Measurements from ENCODE around the gene UBAP1L. TPM values are rescaled to one million over a fixed set of nuclear protein-coding genes. Genes with fewer than 3 reads are reported as not detected.

Gene UBAP1L
- total RNA-seq, 2 experiments from 2014 or later: 3.5 to 4.2 TPM

GRCh38 chr15:65059931-65060596 lies 54.9 kb downstream of the UBAP1L start:
- H3K36me3 Mint-ChIP-seq (ENCODE audit: low read depth): no peaks in the 10 kb centered on the region
- H3K9me3 Mint-ChIP-seq (ENCODE audit: insufficient read depth): no peaks in the 10 kb centered on the region
- POLR2A ChIA-PET: no interaction called here
- H3K4me3 Mint-ChIP-seq: no peak overlapping the region
- DNase-seq (no peak), ATAC-seq (no peak)
- H3K4me1 Mint-ChIP-seq (ENCODE audit: low read depth): peaks cover 11% of the 10 kb centered on the region
- CTCF ChIA-PET: interaction anchor here (0.8 to 1.2 kb wide), 2 partner anchors 10 to 18 kb away, joined by 3 read pairs; no protein-coding TSS in a partner anchor
- H3K27ac Mint-ChIP-seq: no peak overlapping the region
- H3K27me3 Mint-ChIP-seq (ENCODE audit: low read depth): peaks cover 3% of the 10 kb centered on the region

GRCh38 chr15:65059369-65059750 lies 55.6 kb downstream of the UBAP1L start:
- no peak overlapping the region for H3K27ac Mint-ChIP-seq
- no peak overlapping the region for H3K4me3 Mint-ChIP-seq
- H3K4me1 Mint-ChIP-seq (ENCODE audit: low read depth): peaks cover 15% of the 10 kb centered on the region
- CTCF ChIA-PET: interaction anchor here (0.8 to 1.2 kb wide), 2 partner anchors 9 to 19 kb away, joined by 3 read pairs; no protein-coding TSS in a partner anchor
- POLR2A ChIA-PET: no interaction called here
- peaks cover 3% of the 10 kb centered on the region for H3K27me3 Mint-ChIP-seq (ENCODE audit: low read depth)
- H3K36me3 Mint-ChIP-seq (ENCODE audit: low read depth): no peaks in the 10 kb centered on the region
- DNase-seq (no peak), ATAC-seq (no peak)
- H3K9me3 Mint-ChIP-seq (ENCODE audit: insufficient read depth): no peaks in the 10 kb centered on the region

- H3K9me3 Mint-ChIP-seq (ENCODE audit: insufficient read depth): no peaks in the 10 kb centered on the region
- ATAC-seq (no peak), DNase-seq (no peak)
- no peak overlapping the region for H3K4me3 Mint-ChIP-seq
- peaks cover 15% of the 10 kb centered on the region for H3K4me1 Mint-ChIP-seq (ENCODE audit: low read depth)
- POLR2A ChIA-PET: no interaction called here
- H3K27ac Mint-ChIP-seq: no peak overlapping the region
- H3K36me3 Mint-ChIP-seq (ENCODE audit: low read depth): no peaks in the 10 kb centered on the region
- CTCF ChIA-PET: interaction anchor here (0.8 kb wide), 1 partner anchor 8 kb away, joined by 3 read pairs; no protein-coding TSS in a partner anchor
- peaks cover 3% of the 10 kb centered on the region for H3K27me3 Mint-ChIP-seq (ENCODE audit: low read depth)
Measured at GRCh38 chr15:65058394-65059368, 56.3 kb downstream of the UBAP1L start.

GRCh38 chr15:65057549-65057940 lies 57.5 kb downstream of the UBAP1L start:
- Mint-ChIP-seq H3K9me3 (ENCODE audit: insufficient read depth) (no peaks in the 10 kb centered on the region), H3K4me3 (no peak overlapping the region), H3K4me1 (ENCODE audit: low read depth) (peaks cover 15% of the 10 kb centered on the region), H3K27ac (no peak overlapping the region), H3K36me3 (ENCODE audit: low read depth) (no peaks in the 10 kb centered on the region), H3K27me3 (ENCODE audit: low read depth) (peaks cover 2% of the 10 kb centered on the region)
- no peak for ATAC-seq
- POLR2A ChIA-PET: no interaction called here
- CTCF ChIA-PET: no interaction called here
- no peak for DNase-seq

- Mint-ChIP-seq H3K36me3 (ENCODE audit: low read depth) (no peaks in the 10 kb centered on the region), H3K27me3 (ENCODE audit: low read depth) (peaks cover 2% of the 10 kb centered on the region), H3K4me3 (no peak overlapping the region), H3K4me1 (ENCODE audit: low read depth) (peaks cover 15% of the 10 kb centered on the region), H3K9me3 (ENCODE audit: insufficient read depth) (no peaks in the 10 kb centered on the region), H3K27ac (no peak overlapping the region)
- CTCF ChIA-PET: interaction anchor here (1.0 to 5.0 kb wide), 6 partner anchors 9 to 44 kb away, joined by 3 to 37 read pairs (median 7); no protein-coding TSS in a partner anchor
- POLR2A ChIA-PET: interaction anchor here (2.1 kb wide), 1 partner anchor 248 kb away, joined by 10 read pairs; the partner anchor contains the start of gene RNU5B-1
- DNase-seq: no peak
- no peak for ATAC-seq
Measured at GRCh38 chr15:65056868-65057548, 58.0 kb downstream of the UBAP1L start.

GRCh38 chr15:65056106-65056505 lies 58.9 kb downstream of the UBAP1L start:
- no peaks in the 10 kb centered on the region for H3K9me3 Mint-ChIP-seq (ENCODE audit: insufficient read depth)
- DNase-seq: no peak
- ChIA-PET POLR2A (interaction anchor here (1.0 to 2.1 kb wide), 2 partner anchors 14 to 249 kb away, joined by 3 to 10 read pairs; partner anchors contain the start of gene RNU5B-1), CTCF (interaction anchor here (0.8 to 5.0 kb wide), 14 partner anchors 10 to 242 kb away, joined by 3 to 37 read pairs (median 4); partner anchors contain the start of gene KBTBD13)
- H3K4me1 Mint-ChIP-seq (ENCODE audit: low read depth): peaks cover 15% of the 10 kb centered on the region
- H3K27me3 Mint-ChIP-seq (ENCODE audit: low read depth): peaks cover 5% of the 10 kb centered on the region
- H3K36me3 Mint-ChIP-seq (ENCODE audit: low read depth): no peaks in the 10 kb centered on the region
- no peak for ATAC-seq
- no peak overlapping the region for H3K4me3 Mint-ChIP-seq
- no peak overlapping the region for H3K27ac Mint-ChIP-seq

GRCh38 chr15:65055201-65055870 lies 59.7 kb downstream of the UBAP1L start:
- no peak overlapping the region for H3K27ac Mint-ChIP-seq
- H3K36me3 Mint-ChIP-seq (ENCODE audit: low read depth): no peaks in the 10 kb centered on the region
- H3K9me3 Mint-ChIP-seq (ENCODE audit: insufficient read depth): no peaks in the 10 kb centered on the region
- peaks cover 16% of the 10 kb centered on the region for H3K4me1 Mint-ChIP-seq (ENCODE audit: low read depth)
- ChIA-PET CTCF (interaction anchor here (0.6 to 5.0 kb wide), 15 partner anchors 11 to 245 kb away, joined by 3 to 37 read pairs (median 5); partner anchors contain the start of gene KBTBD13), POLR2A (interaction anchor here (0.8 to 2.1 kb wide), 3 partner anchors 13 to 249 kb away, joined by 3 to 10 read pairs (median 4); partner anchors contain the start of gene RNU5B-1)
- peak; percentile 42 for ATAC-seq
- DNase-seq: peak; percentile 45
- no peak overlapping the region for H3K4me3 Mint-ChIP-seq
- H3K27me3 Mint-ChIP-seq (ENCODE audit: low read depth): peaks cover 5% of the 10 kb centered on the region

- DNase-seq (peak; percentile 77), ATAC-seq (peak; percentile 66)
- Mint-ChIP-seq H3K27me3 (ENCODE audit: low read depth) (peaks cover 5% of the 10 kb centered on the region), H3K9me3 (ENCODE audit: insufficient read depth) (no peaks in the 10 kb centered on the region), H3K27ac (no peak overlapping the region), H3K36me3 (ENCODE audit: low read depth) (no peaks in the 10 kb centered on the region), H3K4me1 (ENCODE audit: low read depth) (peaks cover 23% of the 10 kb centered on the region), H3K4me3 (no peak overlapping the region)
- POLR2A ChIA-PET: no interaction called here
- CTCF ChIA-PET: interaction anchor here (0.8 to 5.0 kb wide), 15 partner anchors 9 to 246 kb away, joined by 3 to 37 read pairs (median 6); partner anchors contain the start of gene KBTBD13
Measured at GRCh38 chr15:65054333-65055200, 60.4 kb downstream of the UBAP1L start.

- no peak for DNase-seq
- Mint-ChIP-seq H3K27ac (no peak overlapping the region), H3K9me3 (ENCODE audit: insufficient read depth) (no peaks in the 10 kb centered on the region), H3K27me3 (ENCODE audit: low read depth) (peaks cover 5% of the 10 kb centered on the region), H3K36me3 (ENCODE audit: low read depth) (no peaks in the 10 kb centered on the region), H3K4me3 (no peak overlapping the region), H3K4me1 (ENCODE audit: low read depth) (peaks cover 30% of the 10 kb centered on the region)
- CTCF ChIA-PET: interaction anchor here (0.9 to 5.0 kb wide), 6 partner anchors 10 to 244 kb away, joined by 3 to 37 read pairs (median 4); no protein-coding TSS in a partner anchor
- no peak for ATAC-seq
- POLR2A ChIA-PET: interaction anchor here (0.6 to 1.0 kb wide), 2 partner anchors 41 to 252 kb away, joined by 4 to 5 read pairs; partner anchors contain the start of gene RNU5B-1
Measured at GRCh38 chr15:65052956-65053355, 62.0 kb downstream of the UBAP1L start.

- H3K4me1 Mint-ChIP-seq (ENCODE audit: low read depth): peaks cover 30% of the 10 kb centered on the region
- no peak overlapping the region for H3K4me3 Mint-ChIP-seq
- CTCF ChIA-PET: interaction anchor here (0.8 to 1.6 kb wide), 2 partner anchors 27 to 50 kb away, joined by 3 read pairs; no protein-coding TSS in a partner anchor
- peaks cover 8% of the 10 kb centered on the region for H3K27me3 Mint-ChIP-seq (ENCODE audit: low read depth)
- POLR2A ChIA-PET: no interaction called here
- no peak overlapping the region for H3K27ac Mint-ChIP-seq
- DNase-seq: no peak
- no peaks in the 10 kb centered on the region for H3K36me3 Mint-ChIP-seq (ENCODE audit: low read depth)
- H3K9me3 Mint-ChIP-seq (ENCODE audit: insufficient read depth): no peaks in the 10 kb centered on the region
- no peak for ATAC-seq
Measured at GRCh38 chr15:65051266-65051665, 63.7 kb downstream of the UBAP1L start.
